NCI-H446 treated with DMSO at 0.1 percent for 48 hours (cell line): Measurements from ENCODE around the gene MET.
"Not testable (repeated sequence)": the region's sequence is repeated elsewhere in the genome, so short reads cannot be mapped to it uniquely, and the experiment has no call there.

ENCODE experiments used
- DNase-seq: peaks from one replicate; lab custom pipeline; 2025; lab: John Stamatoyannopoulos, UW

Gene MET

DNA sequence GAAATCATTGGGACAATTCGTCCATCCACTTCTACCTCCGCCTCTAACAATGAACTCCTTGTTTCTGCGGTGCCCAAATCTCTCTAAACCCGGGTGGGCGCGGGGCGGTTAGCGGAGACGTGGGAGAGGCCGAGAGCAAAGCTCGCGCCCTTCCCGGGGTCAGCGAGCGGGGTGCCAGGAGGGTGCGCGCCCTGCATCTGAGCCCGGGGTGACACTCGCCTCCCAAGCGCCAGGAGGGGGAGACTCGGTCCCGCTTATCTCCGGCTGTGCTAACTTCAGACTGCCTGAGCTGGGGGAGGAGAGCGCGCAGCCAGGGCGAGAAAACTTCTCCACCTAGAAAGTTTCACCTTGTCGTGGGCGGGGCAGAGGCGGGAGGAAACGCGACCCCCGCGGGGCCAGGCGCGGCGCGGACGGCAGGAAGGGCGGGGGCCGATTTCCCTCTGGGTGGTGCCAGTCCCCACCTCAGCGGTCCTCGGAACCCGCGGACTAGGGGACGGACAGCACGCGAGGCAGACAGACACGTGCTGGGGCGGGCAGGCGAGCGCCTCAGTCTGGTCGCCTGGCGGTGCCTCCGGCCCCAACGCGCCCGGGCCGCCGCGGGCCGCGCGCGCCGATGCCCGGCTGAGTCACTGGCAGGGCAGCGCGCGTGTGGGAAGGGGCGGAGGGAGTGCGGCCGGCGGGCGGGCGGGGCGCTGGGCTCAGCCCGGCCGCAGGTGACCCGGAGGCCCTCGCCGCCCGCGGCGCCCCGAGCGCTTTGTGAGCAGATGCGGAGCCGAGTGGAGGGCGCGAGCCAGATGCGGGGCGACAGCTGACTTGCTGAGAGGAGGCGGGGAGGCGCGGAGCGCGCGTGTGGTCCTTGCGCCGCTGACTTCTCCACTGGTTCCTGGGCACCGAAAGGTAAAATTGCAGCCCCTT, at the start of gene MET:
MET (plus strand) TSS at position 516 of the 915 bp plus-strand sequence. CDS start 26,889 bp downstream, outside the sequence.
- DNase-seq: no peak

- peak; percentile 7 for DNase-seq
Measured at GRCh38 chr7:116626886-116627285, 45.1 kb upstream of the MET start.

GRCh38 chr7:116629051-116629463, 42.9 kb upstream of the MET start:
- no peak for DNase-seq

DNA sequence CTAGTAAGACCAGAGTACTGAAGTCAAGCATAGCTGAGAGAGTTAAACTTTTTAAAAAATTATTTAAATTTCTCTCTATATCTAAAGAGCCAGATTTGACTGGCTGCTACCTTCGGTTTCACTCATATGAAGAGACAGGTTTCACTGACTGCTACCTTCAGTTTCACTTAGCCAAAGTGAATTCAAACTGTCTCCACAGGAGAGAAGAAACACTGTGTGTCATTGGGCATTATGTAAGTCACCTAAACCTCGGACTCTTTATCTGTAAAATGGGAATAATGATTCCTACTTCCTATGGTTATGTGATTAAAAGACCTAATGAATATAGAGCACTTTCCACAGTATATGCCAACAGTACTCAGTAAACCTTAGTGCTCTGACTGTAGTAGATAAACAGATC, 41.6 kb upstream of the MET start:
- no peak for DNase-seq

DNA sequence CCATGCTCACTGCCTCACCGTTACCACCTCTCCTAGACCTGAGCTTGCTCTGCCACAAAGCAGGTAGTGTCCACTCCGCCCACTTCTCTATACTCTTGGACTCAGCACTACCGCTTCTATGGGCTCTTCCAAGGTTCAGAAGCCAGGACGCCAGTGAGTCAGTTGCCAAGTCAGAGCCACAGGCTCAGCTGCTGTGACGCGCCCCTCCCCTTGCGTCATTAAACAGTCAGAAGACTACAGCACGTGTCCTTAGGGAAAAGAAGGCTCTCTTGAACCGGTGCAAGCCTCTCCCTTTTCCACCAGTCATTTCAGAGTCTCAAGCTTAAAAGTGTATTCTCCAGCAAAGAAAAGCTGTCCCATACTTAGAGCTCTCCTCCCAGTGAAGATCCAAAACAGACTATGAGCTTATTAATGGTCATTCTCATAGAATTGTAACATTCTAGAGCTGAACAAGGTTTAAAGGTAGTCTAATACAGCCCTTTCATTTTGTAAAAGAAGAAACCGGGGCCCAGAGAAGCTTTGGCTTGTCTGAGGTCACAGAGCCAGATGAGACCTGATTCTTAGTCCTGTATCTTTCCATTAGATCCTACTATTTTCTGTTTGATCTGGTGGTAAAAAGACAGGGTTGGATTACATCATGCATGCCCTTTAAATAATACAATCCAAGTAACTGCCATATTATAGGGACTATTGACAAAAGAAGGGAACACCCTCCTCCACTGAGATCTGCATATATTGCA, 40.9 kb upstream of the MET start:
- no peak for DNase-seq

DNA sequence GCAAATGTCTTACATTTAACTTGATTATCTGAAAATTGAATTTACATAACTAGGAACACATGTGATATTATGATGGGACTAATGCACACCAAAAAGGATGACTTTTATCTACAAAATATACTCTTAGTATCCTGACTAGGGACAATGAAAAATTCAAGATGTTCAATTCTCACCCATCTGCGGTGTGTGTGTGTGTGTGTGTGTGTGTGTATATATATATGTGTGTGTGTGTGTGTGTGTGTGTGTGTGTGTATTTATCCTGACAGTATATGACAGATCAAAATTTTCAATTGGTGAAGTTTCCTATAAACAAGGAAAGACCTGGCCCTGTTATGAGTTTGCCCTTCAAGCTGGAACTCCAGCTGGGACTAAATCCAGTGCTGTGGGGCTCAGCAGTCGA, 40.3 kb upstream of the MET start:
- no peak for DNase-seq

- DNase-seq: no peak
Measured at GRCh38 chr7:116632384-116632783, 39.6 kb upstream of the MET start.

DNA sequence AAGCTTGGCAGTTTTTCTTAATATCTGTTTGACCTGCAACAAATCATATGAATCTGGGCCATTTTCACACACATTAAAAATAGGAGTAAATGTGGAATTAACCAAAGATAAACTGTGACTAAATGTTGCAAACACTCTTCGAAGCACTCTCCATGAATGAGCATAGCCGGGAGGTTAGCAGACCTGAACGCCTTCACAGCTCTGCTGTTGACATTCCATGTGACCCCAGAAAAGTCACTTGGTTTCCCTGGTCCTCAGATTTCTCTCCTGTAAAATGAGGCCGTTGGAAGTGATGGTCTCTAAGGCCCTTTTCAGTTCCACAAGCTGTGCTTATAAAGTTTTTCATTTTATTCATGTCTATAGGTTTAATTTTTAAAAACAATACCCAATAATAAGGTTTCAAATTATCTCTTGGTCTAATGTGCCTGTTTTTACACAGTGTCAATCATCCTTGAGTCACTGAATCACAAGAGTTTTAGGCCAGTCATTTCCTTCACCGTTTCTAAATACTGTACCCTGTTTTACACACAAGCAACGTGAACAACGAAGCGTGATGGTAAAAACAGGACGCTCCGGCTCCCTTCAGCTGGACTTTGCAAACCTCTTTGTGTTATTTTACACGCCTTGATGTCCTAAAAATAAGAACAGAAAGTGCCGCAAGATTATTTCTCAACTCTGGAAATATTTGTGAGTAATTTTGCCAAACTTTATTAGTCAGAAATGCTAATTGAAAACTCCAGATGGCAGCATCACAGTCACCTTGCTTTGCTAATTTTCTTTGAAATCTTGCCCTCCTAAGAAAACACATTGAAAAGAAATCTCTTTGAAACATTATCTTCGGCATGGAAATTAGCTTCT, 38.6 kb upstream of the MET start:
- no peak for DNase-seq

- DNase-seq: no peak
Measured at GRCh38 chr7:116636997-116637396, 35.0 kb upstream of the MET start.

DNA sequence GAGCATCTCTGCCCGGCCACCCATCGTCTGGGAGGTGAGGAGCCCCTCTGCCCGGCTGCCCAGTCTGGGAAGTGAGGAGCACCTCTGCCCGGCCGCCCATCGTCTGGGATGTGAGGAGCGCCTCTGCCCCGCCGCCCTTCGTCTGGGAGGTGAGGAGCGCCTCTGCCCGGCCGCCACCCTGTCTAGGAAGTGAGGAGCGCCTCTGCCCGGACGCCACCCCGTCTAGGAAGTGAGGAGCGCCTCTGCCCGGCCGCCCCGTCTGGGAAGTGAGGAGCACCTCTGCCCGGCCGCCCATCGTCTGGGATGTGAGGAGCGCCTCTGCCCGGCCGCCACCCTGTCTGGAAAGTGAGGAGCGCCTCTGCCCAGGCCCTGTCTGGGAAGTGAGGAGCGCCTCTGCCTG, 33.4 kb upstream of the MET start:
- DNase-seq: not testable (repeated sequence)

DNA sequence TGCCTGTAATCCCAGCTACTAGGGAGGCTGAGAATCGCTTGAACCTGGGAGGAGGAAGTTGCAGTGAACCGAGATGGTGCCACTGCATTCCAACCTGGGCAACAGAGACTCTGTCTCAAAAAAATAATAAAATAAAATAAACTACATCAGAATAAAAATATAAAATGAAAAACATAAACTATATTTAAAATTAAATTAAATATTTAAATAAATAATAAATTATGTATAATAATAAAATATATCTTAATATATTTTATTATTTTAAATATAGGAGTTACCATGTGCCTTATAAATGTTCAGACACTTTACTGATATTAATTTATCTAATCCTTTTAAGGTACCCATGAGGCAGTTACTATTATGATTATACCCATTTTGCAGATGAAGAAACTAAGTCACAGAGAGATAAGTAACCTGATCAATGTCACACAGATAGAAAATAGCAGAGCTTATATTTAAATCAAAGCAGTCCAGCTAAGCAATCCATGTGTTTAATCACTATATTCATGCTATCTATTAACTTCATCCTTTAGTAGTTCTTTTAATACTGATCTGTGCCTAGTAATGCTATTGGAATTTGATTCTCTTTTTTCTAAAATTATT, 30.3 kb upstream of the MET start:
- no peak for DNase-seq

GRCh38 chr7:116643148-116643547, 28.8 kb upstream of the MET start:
- DNase-seq: not testable (repeated sequence)

DNA sequence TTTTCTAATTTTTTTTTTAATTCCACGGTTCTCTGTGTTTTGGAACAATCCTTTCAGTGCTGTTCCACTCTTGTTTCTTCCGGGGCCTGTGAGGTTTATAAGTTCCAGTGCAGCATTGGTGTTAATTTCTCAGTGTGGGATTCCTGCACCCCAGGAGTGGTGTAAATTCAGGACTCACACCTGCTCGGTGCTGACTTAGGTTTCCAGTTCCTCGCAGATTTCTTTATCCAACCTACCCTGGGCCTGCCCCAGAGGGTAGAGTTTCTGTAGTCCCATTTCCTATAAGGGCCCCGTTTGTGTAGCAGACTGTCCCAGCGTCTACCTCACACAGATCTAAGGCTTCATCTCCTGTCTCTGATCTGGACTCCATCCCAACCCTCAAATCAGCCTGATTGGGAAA, 27.4 kb upstream of the MET start:
- no peak for DNase-seq

DNA sequence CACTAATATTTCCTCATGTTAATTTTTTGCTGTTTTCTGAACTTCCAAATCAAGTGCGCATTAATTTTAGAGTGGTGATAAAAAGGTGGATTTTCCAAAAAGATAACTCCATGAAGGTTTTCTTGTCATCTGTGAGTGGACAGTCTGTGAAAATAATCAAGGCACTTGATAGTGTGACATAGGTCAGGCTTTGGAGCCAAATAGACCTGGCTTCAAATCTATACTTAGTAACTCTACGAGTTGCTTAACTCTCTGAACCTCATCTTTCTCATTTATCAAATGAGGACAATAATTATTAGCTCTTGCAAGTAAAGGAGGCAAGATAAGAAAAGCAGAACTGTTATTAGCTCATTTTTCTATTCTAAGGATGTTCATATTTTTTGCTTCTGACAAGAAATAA, 24.7 kb upstream of the MET start:
- DNase-seq: no peak

DNA sequence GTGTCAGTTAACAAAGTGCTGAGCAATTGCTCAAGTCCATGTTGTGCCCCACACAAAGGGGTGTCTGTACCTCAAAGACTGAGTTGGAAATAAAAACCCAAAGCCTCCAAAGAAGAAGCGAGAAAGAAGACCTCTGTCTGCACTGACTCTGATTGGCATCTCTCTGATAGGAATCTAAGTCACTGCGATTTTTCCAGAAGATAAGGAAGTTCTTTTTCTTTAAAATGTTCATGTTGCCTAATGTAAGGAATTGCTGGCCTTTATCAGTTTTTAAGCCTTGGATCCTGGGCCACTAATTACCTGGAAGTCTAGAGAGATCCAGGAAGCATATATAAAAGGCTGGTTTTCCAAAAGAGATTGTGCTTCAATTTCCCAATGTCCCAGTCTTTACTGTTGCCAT, 24.1 kb upstream of the MET start:
- DNase-seq: no peak

GRCh38 chr7:116650436-116650835, 21.6 kb upstream of the MET start:
- no peak for DNase-seq

DNA sequence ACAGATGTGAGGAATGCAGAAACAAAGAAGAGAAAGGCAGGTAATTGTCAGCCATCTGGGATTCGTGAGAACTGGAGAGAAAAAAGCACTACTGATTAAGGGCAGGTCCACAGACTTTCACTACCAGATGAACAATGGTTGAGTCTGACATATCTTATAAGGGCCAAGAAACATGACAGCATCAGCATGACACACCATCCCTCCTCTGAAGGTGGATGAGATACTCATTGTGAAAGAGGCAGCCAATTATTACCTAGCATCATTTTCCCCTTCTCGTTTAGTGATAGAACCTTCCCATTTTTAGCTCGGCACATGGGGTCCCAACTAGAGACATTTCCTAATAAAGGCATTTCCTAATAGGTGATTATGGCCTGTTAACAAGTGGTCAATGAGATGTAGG, 19.2 kb upstream of the MET start:
- DNase-seq: no peak

DNA sequence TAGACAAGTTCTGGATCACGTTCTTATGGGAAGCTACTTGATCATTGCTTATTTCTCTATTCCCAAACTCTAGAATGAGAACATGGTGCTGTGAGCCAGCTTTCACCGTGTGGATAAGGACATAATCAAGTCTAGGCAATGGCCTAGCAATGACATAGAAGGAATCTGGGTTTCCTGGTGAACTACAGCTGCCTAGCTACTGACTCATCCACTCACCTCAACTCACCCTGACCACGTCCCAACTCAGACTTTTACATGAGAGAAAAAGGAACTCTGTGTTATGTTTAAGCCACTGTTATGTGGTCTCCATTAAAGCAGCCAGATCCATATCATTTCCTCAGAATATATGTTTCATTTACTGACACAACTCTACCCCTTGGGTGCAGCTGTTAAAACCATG, 18.8 kb upstream of the MET start:
- DNase-seq: no peak

DNA sequence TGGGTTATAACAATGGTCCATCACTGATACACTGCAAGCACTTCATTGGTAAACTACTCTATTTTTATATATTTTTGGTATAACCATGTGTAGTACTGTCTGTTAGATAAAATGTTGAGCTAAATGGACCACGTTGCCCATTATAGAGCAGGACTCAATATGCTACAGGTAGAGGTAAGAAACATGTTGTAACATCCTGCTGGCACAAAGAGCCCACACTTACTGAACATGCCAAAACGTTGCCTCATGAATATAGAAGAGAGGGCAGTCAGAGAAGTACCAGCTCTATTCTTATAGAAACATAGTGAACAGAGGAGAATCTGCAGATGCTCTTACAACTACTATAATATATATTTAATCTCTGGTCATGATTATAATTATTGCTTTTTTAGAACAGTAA, 18.4 kb upstream of the MET start:
- no peak for DNase-seq

- not testable (repeated sequence) for DNase-seq
Measured at GRCh38 chr7:116659248-116659647, 12.7 kb upstream of the MET start.

DNA sequence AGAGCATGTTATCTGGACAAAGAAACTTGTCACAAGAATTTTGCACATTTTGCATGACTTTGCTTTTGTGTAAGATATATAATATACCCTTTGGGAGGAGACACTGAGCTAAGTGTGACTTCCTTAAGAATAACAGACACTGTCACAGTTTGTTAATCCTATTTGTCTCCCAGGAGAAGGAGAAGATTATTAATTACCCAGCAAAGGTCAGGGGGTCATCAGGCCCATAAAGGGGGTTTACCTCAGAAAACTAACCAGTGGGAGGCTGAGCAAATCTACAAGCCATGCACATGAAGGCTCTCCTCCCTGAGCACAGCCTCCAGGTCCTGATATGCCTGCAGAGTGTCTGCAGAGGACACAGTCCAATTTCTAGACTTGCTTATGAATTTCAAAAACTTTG, 10.1 kb upstream of the MET start:
- DNase-seq: no peak

- no peak for DNase-seq
Measured at GRCh38 chr7:116663744-116664143, 8.3 kb upstream of the MET start.
